Adrenal gland (tissue), 5 donors: Measurements from ENCODE around the gene NAPG.

Experiments used
- POLR2A ChIP-seq, 2 donors: fragments of 450-650 bp; IDR thresholded peaks; one replicate each; pipeline ENCODE4 v1.6.1; 2017; ENCODE audit warnings: antibody characterized with exemption in 2 of 2, mild to moderate bottlenecking in 2 of 2, moderate library complexity in 1 of 2
- TF ChIP-seq, protein P1 (sequence below), 6 experiments: fragments of 450-650 bp in 4 of 6; fragments of 200-600 bp in 2 of 6; sonication (generic) in 1 of 6; IDR thresholded peaks; 1 replicate in 5 of 6; 2 replicates in 1 of 6; pipeline versions ENCODE4 v1.5.1 to v1.8.0; 2016 to 2021; ENCODE audit warnings: antibody characterized with exemption in 6 of 6, mild to moderate bottlenecking in 2 of 6, moderate library complexity in 1 of 6
- donor health status: DM: no; HTN: no; CAD: no.

DNA sequence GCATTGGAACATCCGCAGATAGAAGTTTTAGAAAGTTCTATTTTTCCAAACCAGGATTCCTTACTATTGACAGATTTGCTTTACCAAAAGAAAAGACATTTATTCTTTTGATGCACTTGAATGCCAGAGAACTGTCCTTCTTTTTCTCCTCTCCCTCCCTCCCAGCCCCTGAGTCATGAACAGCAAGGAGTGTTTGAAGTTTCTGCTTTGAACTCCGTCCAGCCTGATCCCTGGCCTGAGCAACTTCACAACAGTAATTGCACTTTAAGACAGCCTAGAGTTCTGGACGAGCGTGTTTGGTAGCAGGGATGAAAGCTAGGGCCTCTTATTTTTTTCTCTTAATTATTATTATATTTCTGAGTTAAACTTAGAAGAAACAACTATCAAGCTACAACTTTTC is 37.8 kb upstream of the NAPG start:
- TF ChIP-seq POLR2A (IDR thresholded peaks at IDR 0.05) = no peak
- TF ChIP-seq, protein P1, sequence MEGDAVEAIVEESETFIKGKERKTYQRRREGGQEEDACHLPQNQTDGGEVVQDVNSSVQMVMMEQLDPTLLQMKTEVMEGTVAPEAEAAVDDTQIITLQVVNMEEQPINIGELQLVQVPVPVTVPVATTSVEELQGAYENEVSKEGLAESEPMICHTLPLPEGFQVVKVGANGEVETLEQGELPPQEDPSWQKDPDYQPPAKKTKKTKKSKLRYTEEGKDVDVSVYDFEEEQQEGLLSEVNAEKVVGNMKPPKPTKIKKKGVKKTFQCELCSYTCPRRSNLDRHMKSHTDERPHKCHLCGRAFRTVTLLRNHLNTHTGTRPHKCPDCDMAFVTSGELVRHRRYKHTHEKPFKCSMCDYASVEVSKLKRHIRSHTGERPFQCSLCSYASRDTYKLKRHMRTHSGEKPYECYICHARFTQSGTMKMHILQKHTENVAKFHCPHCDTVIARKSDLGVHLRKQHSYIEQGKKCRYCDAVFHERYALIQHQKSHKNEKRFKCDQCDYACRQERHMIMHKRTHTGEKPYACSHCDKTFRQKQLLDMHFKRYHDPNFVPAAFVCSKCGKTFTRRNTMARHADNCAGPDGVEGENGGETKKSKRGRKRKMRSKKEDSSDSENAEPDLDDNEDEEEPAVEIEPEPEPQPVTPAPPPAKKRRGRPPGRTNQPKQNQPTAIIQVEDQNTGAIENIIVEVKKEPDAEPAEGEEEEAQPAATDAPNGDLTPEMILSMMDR (IDR thresholded peaks at IDR 0.05) = no peak
